Activated naive CD4-positive, alpha-beta T cell treated with anti-CD3 and anti-CD28 coated beads, Interleukin-2, amount 50 U/mL, for 24 hours (primary cell): ENCODE data around the gene USP15.
"Not testable (repeated sequence)": the region's sequence is repeated elsewhere in the genome, so short reads cannot be mapped to it uniquely, and the experiment has no call there.

Source experiments
- H3K27ac Mint-ChIP-seq: one replicate; pipeline ENCODE4 v1.8.0; 2021; ENCODE audit warnings: mild to moderate bottlenecking, mixed read lengths
- H3K27me3 Mint-ChIP-seq: one replicate; pipeline ENCODE4 v1.8.0; 2021; ENCODE audit warnings: mixed read lengths
- H3K36me3 Mint-ChIP-seq: one replicate; pipeline ENCODE4 v1.8.0; 2021; ENCODE audit warnings: mixed read lengths
- H3K4me1 Mint-ChIP-seq: one replicate; pipeline ENCODE4 v1.8.0; 2021; ENCODE audit warnings: mixed read lengths
- H3K4me3 Mint-ChIP-seq: one replicate; pipeline ENCODE4 v1.8.0; 2021; ENCODE audit warnings: mild to moderate bottlenecking, mixed read lengths
- H3K9me3 Mint-ChIP-seq: one replicate; pipeline ENCODE4 v1.8.0; 2021; ENCODE audit warnings: mixed read lengths

Gene USP15

DNA sequence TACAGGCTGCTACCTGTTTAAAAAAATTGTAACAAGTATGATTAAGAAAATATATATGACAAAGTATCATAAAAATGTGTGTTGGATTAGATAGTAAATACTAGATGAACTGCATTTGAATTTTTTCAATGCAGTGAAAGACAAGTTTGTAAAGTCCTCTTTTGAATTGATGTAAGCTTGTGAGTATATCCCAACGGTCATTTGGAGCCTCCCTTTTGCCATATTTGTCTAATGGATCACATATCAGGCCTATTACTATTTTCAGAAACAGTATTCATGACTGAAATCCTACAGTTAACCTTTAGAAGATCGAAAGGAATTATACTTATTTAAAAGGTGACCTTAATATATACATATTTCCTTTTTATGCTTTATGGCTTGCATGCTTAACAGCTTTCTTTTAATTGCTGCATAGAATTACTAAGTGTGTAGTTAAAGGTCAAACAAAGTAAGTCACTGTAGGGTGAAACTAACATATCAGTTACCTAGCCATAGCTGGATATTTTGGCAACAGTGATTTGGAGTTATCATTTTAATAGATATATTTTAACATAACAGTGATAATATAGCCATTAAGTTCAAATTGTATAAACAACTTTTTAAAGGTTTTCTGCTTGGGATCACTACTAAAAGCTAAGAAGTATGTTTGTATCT, 53.6 kb downstream of the USP15 start:
- no peak overlapping the region for H3K27ac Mint-ChIP-seq
- H3K4me3 Mint-ChIP-seq = no peak overlapping the region
- H3K27me3 Mint-ChIP-seq = no peaks in the 10 kb centered on the region
- peaks cover 30% of the 10 kb centered on the region for H3K36me3 Mint-ChIP-seq
- peaks cover 9% of the 10 kb centered on the region for H3K9me3 Mint-ChIP-seq
- peaks cover 60% of the 10 kb centered on the region for H3K4me1 Mint-ChIP-seq

DNA sequence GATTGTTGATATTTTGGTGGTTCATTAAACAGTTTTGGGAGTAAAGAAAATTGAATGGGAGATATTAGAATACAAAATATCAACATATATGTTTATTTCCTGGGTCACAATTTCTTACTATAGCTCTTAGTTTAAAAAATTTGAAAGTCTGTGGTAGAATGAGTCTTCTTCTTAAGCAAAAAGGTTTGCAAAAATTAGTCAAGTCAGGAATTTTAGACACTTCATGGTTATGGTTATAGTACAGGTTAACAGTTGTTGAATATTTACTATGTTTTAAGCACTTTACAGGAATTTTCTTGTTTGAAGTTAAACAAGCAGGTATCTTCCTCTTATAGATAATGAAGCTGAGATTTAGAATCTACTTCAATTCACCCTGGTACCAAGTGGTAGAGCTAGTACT, 56.8 kb downstream of the USP15 start:
- peaks cover 31% of the 10 kb centered on the region for H3K36me3 Mint-ChIP-seq
- H3K27me3 Mint-ChIP-seq = no peaks in the 10 kb centered on the region
- H3K4me3 Mint-ChIP-seq = no peak overlapping the region
- peaks cover 43% of the 10 kb centered on the region for H3K4me1 Mint-ChIP-seq
- H3K27ac Mint-ChIP-seq = peak overlapping the region; percentile 55
- H3K9me3 Mint-ChIP-seq = peaks cover 10% of the 10 kb centered on the region

- Mint-ChIP-seq H3K9me3 (peaks cover 10% of the 10 kb centered on the region), H3K4me1 (peaks cover 48% of the 10 kb centered on the region), H3K4me3 (no peak overlapping the region), H3K27me3 (no peaks in the 10 kb centered on the region), H3K27ac (peak overlapping the region; percentile 75), H3K36me3 (peaks cover 43% of the 10 kb centered on the region)
These were observed 58.9 kb downstream of the USP15 start for GRCh38 chr12:62319058-62319457.

GRCh38 chr12:62320054-62320453, 59.9 kb downstream of the USP15 start:
- H3K4me1 Mint-ChIP-seq = peaks cover 50% of the 10 kb centered on the region
- H3K27ac Mint-ChIP-seq = no peak overlapping the region
- H3K4me3 Mint-ChIP-seq = no peak overlapping the region
- peaks cover 10% of the 10 kb centered on the region for H3K9me3 Mint-ChIP-seq
- no peaks in the 10 kb centered on the region for H3K27me3 Mint-ChIP-seq
- H3K36me3 Mint-ChIP-seq = peaks cover 43% of the 10 kb centered on the region

DNA sequence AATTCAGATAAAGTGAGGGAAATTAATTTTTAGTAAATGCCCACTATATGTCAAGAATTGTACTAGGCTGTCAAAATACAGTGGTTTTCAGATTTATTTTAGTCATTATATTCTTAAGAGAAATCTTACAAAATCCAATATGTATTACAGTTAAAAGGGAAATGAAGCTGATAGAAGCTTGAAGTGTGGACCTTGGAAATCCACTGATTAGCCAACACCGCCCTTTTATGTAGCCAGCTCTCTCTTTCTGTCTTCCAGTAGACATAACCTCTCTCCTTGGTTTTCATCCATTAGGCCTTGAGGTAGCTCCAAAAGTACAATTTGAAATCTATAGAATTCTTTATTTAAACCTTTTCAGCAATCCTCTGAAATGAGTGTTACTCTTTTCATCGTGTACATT, 63.2 kb downstream of the USP15 start:
- H3K36me3 Mint-ChIP-seq = peaks cover 33% of the 10 kb centered on the region
- no peak overlapping the region for H3K4me3 Mint-ChIP-seq
- peaks cover 50% of the 10 kb centered on the region for H3K4me1 Mint-ChIP-seq
- peaks cover 5% of the 10 kb centered on the region for H3K9me3 Mint-ChIP-seq
- no peaks in the 10 kb centered on the region for H3K27me3 Mint-ChIP-seq
- peak overlapping the region; percentile 12 for H3K27ac Mint-ChIP-seq

DNA sequence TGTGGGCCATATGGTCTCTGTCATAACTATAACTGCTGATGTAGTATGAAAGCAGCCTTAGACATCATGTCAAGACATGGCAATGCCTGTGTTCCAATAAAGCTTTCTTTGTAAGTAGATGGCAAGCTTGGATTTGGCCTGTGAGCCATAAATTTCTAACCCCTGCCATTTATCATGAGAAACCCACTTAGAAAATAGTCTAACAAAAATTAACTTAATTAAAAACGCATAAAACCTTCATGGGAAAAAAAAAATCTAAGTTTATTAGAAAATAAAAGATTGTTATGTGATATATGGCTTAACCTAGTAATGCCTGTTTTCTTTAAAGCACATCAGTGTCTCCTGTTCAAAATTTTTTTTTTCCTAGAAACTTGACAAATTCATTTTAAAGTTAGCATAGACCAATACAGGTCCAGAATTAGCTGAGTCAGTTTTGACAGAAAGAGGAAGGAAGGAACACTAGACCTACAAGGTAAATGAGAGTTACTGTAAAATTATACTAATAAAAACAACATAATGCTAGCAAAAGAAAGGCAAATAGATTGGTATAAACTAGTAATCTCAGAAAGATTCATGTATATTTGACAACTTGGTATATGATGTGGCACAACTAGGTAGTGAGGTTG, 68.2 kb downstream of the USP15 start:
- Mint-ChIP-seq H3K9me3 (no peaks in the 10 kb centered on the region), H3K4me3 (no peak overlapping the region), H3K27me3 (no peaks in the 10 kb centered on the region), H3K27ac (no peak overlapping the region), H3K4me1 (peaks cover 43% of the 10 kb centered on the region), H3K36me3 (peaks cover 24% of the 10 kb centered on the region)

- Mint-ChIP-seq H3K36me3 (peaks cover 33% of the 10 kb centered on the region), H3K4me3 (no peak overlapping the region), H3K4me1 (peaks cover 55% of the 10 kb centered on the region), H3K27ac (no peak overlapping the region), H3K9me3 (no peaks in the 10 kb centered on the region), H3K27me3 (no peaks in the 10 kb centered on the region)
These were observed 71.1 kb downstream of the USP15 start for GRCh38 chr12:62331306-62331705.

DNA sequence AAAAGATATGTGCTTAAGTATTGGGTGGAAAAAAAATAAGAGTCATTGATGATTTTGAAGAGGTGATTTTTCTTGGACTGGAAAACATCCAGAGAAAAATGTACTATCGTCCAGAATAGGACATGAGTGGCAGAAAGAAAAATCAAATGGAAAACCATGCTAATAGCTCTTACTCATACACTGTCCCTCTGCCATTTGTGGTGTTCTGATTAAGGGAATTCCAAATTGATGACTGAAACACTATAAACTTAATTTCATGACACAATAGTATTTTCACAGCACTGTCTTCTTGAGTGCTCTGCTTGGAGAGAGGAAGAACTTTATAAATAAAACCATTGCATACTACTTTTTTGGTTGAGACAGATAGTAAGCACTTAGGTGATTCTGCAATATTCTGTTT, 72.4 kb downstream of the USP15 start:
- Mint-ChIP-seq H3K4me1 (peaks cover 60% of the 10 kb centered on the region), H3K4me3 (no peak overlapping the region), H3K27ac (peak overlapping the region; percentile 3), H3K27me3 (no peaks in the 10 kb centered on the region), H3K36me3 (peaks cover 42% of the 10 kb centered on the region), H3K9me3 (no peaks in the 10 kb centered on the region)

DNA sequence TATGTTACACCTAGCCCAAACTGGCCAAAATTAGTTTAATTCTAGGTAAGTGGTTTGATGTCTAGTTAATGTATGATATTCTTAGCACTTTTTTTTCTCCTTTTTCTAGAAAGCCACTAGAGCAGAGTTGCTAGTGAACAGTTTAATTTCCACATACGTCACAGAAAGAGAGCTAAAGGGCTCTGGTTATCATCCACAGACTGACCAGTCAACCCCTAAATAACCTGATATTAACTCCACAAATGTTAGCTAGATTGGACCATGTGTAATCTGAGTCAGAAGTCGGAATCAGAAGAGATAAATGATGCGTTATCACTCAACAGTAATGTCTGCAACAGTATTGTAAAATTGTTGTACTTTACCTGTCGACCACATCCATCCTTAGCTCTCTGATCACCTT, 74.9 kb downstream of the USP15 start:
- H3K27ac Mint-ChIP-seq = no peak overlapping the region
- H3K4me1 Mint-ChIP-seq = peaks cover 68% of the 10 kb centered on the region
- H3K27me3 Mint-ChIP-seq = no peaks in the 10 kb centered on the region
- H3K9me3 Mint-ChIP-seq = peaks cover 7% of the 10 kb centered on the region
- peaks cover 56% of the 10 kb centered on the region for H3K36me3 Mint-ChIP-seq
- H3K4me3 Mint-ChIP-seq = no peak overlapping the region

DNA sequence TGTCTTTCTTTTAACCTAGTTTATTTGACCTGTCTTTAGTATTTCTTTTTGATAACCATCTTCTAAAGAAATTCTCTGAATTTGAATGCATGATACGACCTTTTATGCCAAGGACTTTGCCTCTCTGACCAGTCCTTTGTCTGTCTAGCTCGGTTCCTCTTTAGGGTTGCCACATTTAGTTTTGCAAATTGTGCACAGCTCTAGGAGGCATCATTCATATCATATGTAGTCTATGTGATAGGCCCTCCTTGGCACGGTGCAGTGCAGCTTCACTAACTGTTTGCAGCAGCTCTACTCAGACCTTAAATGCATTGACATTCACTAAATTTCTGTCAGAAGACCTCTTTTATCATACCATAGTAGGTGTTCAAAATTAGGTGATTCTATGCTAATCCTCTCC, 75.6 kb downstream of the USP15 start:
- H3K36me3 Mint-ChIP-seq = peaks cover 60% of the 10 kb centered on the region
- peaks cover 13% of the 10 kb centered on the region for H3K9me3 Mint-ChIP-seq
- peaks cover 72% of the 10 kb centered on the region for H3K4me1 Mint-ChIP-seq
- no peaks in the 10 kb centered on the region for H3K27me3 Mint-ChIP-seq
- H3K4me3 Mint-ChIP-seq = no peak overlapping the region
- no peak overlapping the region for H3K27ac Mint-ChIP-seq

DNA sequence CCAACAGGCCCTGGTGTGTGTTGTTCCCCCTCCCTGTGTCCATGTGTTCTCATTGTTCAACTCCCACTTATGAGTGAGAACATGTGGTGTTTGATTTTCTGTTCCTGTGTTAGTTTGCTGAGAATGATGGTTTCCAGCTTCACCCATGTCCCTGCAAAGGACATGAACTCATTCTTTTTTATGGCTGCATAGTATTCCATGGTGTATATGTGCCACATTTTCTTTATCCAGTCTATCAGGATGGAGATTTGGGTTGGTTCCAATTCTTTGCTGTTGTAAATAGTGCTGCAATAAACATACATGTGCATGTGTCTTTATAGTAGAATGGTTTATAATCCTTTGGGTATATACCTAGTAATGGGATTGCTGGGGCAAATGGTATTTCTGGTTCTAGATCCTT, 77.4 kb downstream of the USP15 start:
- peaks cover 78% of the 10 kb centered on the region for H3K4me1 Mint-ChIP-seq
- H3K4me3 Mint-ChIP-seq = peak overlapping the region; percentile 58
- peaks cover 17% of the 10 kb centered on the region for H3K9me3 Mint-ChIP-seq
- not testable (repeated sequence) for H3K27ac Mint-ChIP-seq, H3K27me3 Mint-ChIP-seq
- H3K36me3 Mint-ChIP-seq = peaks cover 60% of the 10 kb centered on the region

GRCh38 chr12:62342614-62343303, 82.6 kb downstream of the USP15 start:
- not testable (repeated sequence) for H3K27me3 Mint-ChIP-seq, H3K4me3 Mint-ChIP-seq, H3K27ac Mint-ChIP-seq
- H3K9me3 Mint-ChIP-seq = peaks cover 23% of the 10 kb centered on the region
- H3K4me1 Mint-ChIP-seq = peaks cover 74% of the 10 kb centered on the region
- peaks cover 65% of the 10 kb centered on the region for H3K36me3 Mint-ChIP-seq

- Mint-ChIP-seq H3K9me3 (peaks cover 17% of the 10 kb centered on the region), H3K36me3 (peaks cover 58% of the 10 kb centered on the region), H3K4me1 (peaks cover 67% of the 10 kb centered on the region)
- H3K27me3 Mint-ChIP-seq, H3K4me3 Mint-ChIP-seq, H3K27ac Mint-ChIP-seq: not testable (repeated sequence)
These were observed 83.3 kb downstream of the USP15 start for GRCh38 chr12:62343304-62344120.

DNA sequence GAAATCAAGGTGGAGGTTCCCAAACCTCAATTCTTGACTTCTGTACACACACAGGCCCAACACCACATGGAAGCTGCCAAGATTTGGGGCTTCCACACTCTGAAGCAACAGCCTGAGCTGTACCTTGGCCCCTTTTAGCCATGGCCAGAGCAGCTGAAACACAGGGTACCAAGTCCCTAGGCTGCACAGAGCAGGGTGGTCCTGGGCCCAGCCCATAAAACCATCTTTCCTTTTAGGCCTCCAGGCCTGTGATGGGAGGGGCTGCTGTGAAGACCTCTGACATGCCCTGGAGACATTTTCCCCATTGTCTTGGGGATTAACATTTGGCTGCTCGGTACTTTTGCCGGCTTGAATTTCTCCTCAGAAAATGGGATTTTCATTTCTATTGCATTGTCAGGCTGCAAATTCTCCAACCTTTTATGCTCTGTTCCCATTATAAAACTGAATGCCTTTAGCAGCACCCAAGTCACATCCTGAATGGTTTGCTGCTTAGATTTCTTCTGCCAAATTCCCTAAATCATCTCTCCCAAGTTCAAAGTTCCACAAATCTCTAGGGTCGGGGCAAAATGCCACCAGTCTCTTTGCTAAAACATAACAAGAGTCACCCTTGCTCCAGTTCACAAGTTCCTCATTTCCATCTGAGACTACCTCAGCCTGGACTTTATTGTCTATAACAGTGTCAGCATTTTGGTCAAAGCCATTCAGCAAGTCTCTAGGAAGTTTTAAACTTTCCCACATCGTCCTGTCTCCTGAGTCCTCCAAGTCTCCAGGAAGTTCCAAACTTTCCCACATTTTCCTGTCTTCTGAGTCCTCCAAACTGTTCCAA, 84.7 kb downstream of the USP15 start:
- peak overlapping the region; percentile 81 for H3K27ac Mint-ChIP-seq
- peaks cover 48% of the 10 kb centered on the region for H3K36me3 Mint-ChIP-seq
- peaks cover 61% of the 10 kb centered on the region for H3K4me1 Mint-ChIP-seq
- H3K9me3 Mint-ChIP-seq = peaks cover 17% of the 10 kb centered on the region
- not testable (repeated sequence) for H3K4me3 Mint-ChIP-seq, H3K27me3 Mint-ChIP-seq

GRCh38 chr12:62345667-62346066, 85.5 kb downstream of the USP15 start:
- Mint-ChIP-seq H3K9me3 (peaks cover 12% of the 10 kb centered on the region), H3K4me3 (no peak overlapping the region), H3K36me3 (peaks cover 41% of the 10 kb centered on the region), H3K27me3 (no peaks in the 10 kb centered on the region), H3K27ac (peak overlapping the region; percentile 81), H3K4me1 (peaks cover 60% of the 10 kb centered on the region)
